Vein endothelial cell (primary cell): Measurements from ENCODE around the gene KRTAP23-1. TPM values are rescaled to one million over a fixed set of nuclear protein-coding genes. Genes with fewer than 3 reads are reported as not detected.

Experiments used
- small RNA-seq: library from RNA; depleted of rRNA; stranded (forward); fragments of <200 nt; gene quantifications from one replicate; pipeline ENCODE3, GENCODE V24; 2012
- total RNA-seq: library from RNA; depleted of rRNA; stranded (reverse); fragments of >200 nt; gene quantifications from 2 replicates; pipeline ENCODE4 v1.2.3, GENCODE V29; 2012

The KRTAP23-1 gene
- not detected in 2 replicates for total RNA-seq

GRCh38 chr21:30348506-30348905, at the start of gene KRTAP23-1:
KRTAP23-1 (minus strand) TSS chr21:30348606; CDS start chr21:30348606, 0 bp downstream.

GRCh38 chr21:30395731-30396130, 47.3 kb upstream of the KRTAP23-1 start, which contains the start of gene KRTAP13-1:
KRTAP13-1 (plus strand) TSS chr21:30396031; CDS start chr21:30396087, 56 bp downstream.

GRCh38 chr21:30372139-30372770, 23.8 kb upstream of the KRTAP23-1 start, which contains the start of gene KRTAP13-2:
KRTAP13-2 (minus strand) TSS chr21:30372271; CDS start chr21:30372213, 58 bp downstream.

GRCh38 chr21:30337276-30337744, 11.1 kb downstream of the KRTAP23-1 start, which contains the start of gene KRTAP27-1:
KRTAP27-1 (minus strand) TSS chr21:30337694; CDS start chr21:30337668, 26 bp downstream.

GRCh38 chr21:30320215-30320614, 28.2 kb downstream of the KRTAP23-1 start, which contains the start of gene KRTAP26-1:
KRTAP26-1 (minus strand) TSS chr21:30320315; CDS start chr21:30320035, 280 bp downstream.

Small RNA genes lying within 50 kb of the gene (small RNA-seq; reads per million reads assigned to genes)
- not detected for gene KRTAP23-1
- gene MIR4327 = not detected

Other genes with a start within 250 kb of the KRTAP23-1 start
- gene CLDN17, start 181.8 kb downstream of the KRTAP23-1 start, total RNA-seq = not detected in 2 replicates
- not detected in 2 replicates for gene CLDN8, start 132.5 kb downstream of the KRTAP23-1 start, total RNA-seq
- not detected in 2 replicates for gene KRTAP24-1, start 65.7 kb downstream of the KRTAP23-1 start, total RNA-seq
- not detected in 2 replicates for gene KRTAP25-1, start 59.1 kb downstream of the KRTAP23-1 start, total RNA-seq
- gene KRTAP26-1, start 28.3 kb downstream of the KRTAP23-1 start, total RNA-seq = not detected in 2 replicates
- gene KRTAP27-1, start 10.9 kb downstream of the KRTAP23-1 start, total RNA-seq = not detected in 2 replicates
- gene KRTAP13-2, start 23.7 kb upstream of the KRTAP23-1 start, total RNA-seq = not detected in 2 replicates
- not detected in 2 replicates for gene KRTAP13-1, start 47.4 kb upstream of the KRTAP23-1 start, total RNA-seq
- gene KRTAP13-3, start 77.3 kb upstream of the KRTAP23-1 start, total RNA-seq = not detected in 2 replicates
- not detected in 2 replicates for gene KRTAP13-4, start 81.6 kb upstream of the KRTAP23-1 start, total RNA-seq
- not detected in 2 replicates for gene KRTAP15-1, start 91.7 kb upstream of the KRTAP23-1 start, total RNA-seq
- not detected in 2 replicates for gene KRTAP19-1, start 131.8 kb upstream of the KRTAP23-1 start, total RNA-seq
- gene KRTAP19-2, start 138.8 kb upstream of the KRTAP23-1 start, total RNA-seq = not detected in 2 replicates
- gene KRTAP19-3, start 143.4 kb upstream of the KRTAP23-1 start, total RNA-seq = not detected in 2 replicates
- gene KRTAP19-4, start 148.6 kb upstream of the KRTAP23-1 start, total RNA-seq = not detected in 2 replicates
- not detected in 2 replicates for gene KRTAP19-5, start 153.5 kb upstream of the KRTAP23-1 start, total RNA-seq
- gene KRTAP19-6, start 193.3 kb upstream of the KRTAP23-1 start, total RNA-seq = not detected in 2 replicates
- gene KRTAP19-7, start 212.7 kb upstream of the KRTAP23-1 start, total RNA-seq = not detected in 2 replicates
- gene KRTAP22-2, start 241.8 kb upstream of the KRTAP23-1 start, total RNA-seq = not detected in 2 replicates
- not detected in 2 replicates for gene KRTAP6-3, start 243.8 kb upstream of the KRTAP23-1 start, total RNA-seq